Endodermal cell (in vitro differentiated cells): ENCODE results near the gene PIGW. TPM values are rescaled to one million over a fixed set of nuclear protein-coding genes. Genes with fewer than 3 reads are reported as not detected.

ENCODE experiments used
- DNase-seq: peaks from one replicate; pipeline ENCODE4 v3.0.0-alpha.2; 2017
- H3K27ac ChIP-seq: 2 replicates; pipeline ENCODE4 v1.5.1; 2013; ENCODE audit warnings: mild to moderate bottlenecking, low read depth, low read length, moderate library complexity
- H3K27me3 ChIP-seq: 2 replicates; pipeline ENCODE4 v1.6.1; 2013; ENCODE audit warnings: mild to moderate bottlenecking, low read length, moderate library complexity; ENCODE audit not compliant: insufficient read depth, control insufficient read depth, poor library complexity, severe bottlenecking
- H3K36me3 ChIP-seq: 2 replicates; pipeline ENCODE4 v1.7.0; 2013; ENCODE audit warnings: mild to moderate bottlenecking, low read length, moderate library complexity; ENCODE audit not compliant: control insufficient read depth, insufficient read depth
- H3K4me1 ChIP-seq: one replicate; pipeline ENCODE4 v1.7.0; 2013; ENCODE audit warnings: low read length; ENCODE audit not compliant: control insufficient read depth, insufficient read depth
- H3K4me3 ChIP-seq: 2 replicates; pipeline ENCODE4 v1.5.1; 2013; ENCODE audit warnings: mild to moderate bottlenecking, low read length, moderate library complexity
- H3K9ac ChIP-seq: 2 replicates; pipeline ENCODE4 v1.6.1; 2013; ENCODE audit warnings: mild to moderate bottlenecking, low read length, moderate library complexity; ENCODE audit not compliant: poor library complexity, severe bottlenecking; ENCODE audit errors: extremely low read depth
- H3K9me3 ChIP-seq: 2 replicates; pipeline ENCODE4 v1.6.1; 2013; ENCODE audit warnings: mild to moderate bottlenecking, low read length, moderate library complexity; ENCODE audit not compliant: control insufficient read depth
- H3K27ac Mint-ChIP-seq: 2 replicates; pipeline ENCODE4 v1.8.0; 2020; ENCODE audit warnings: mixed read lengths
- H3K27me3 Mint-ChIP-seq: 2 replicates; pipeline ENCODE4 v1.8.0; 2021; ENCODE audit warnings: mild to moderate bottlenecking, mixed read lengths; ENCODE audit not compliant: insufficient read depth
- H3K36me3 Mint-ChIP-seq: 2 replicates; pipeline ENCODE4 v1.8.0; 2020; ENCODE audit warnings: low read depth, mixed read lengths
- H3K4me1 Mint-ChIP-seq: 2 replicates; pipeline ENCODE4 v1.8.0; 2020; ENCODE audit warnings: mixed read lengths
- H3K4me3 Mint-ChIP-seq: 2 replicates; pipeline ENCODE4 v1.8.0; 2020; ENCODE audit warnings: mild to moderate bottlenecking, moderate library complexity, mixed read lengths
- H3K9me3 Mint-ChIP-seq: 2 replicates; pipeline ENCODE4 v1.8.0; 2020; ENCODE audit warnings: mild to moderate bottlenecking, mixed read lengths
- WGBS, 2 experiments: methylation state at CpG; one replicate each; pipeline versions ENCODE4 v1.1.5 to v1.1.7; 2013; ENCODE audit warnings: missing lambda C conversion rate in 2 of 2, mixed read lengths in 1 of 2; ENCODE audit not compliant: insufficient coverage in 1 of 2, insufficient read length in 1 of 2; 5-methylcytosine and 5-hydroxymethylcytosine counted together
- total RNA-seq, 2 donors: library from RNA; stranded (reverse); fragmentation: NEBNext Ultra II Directional in 1 of 2; extraction: Animal tissue kit (Norgen Biotek cat#: 25700) in 1 of 2; gene quantifications; 2 replicates in 1 of 2; 3 replicates in 1 of 2; pipeline ENCODE4 v1.2.1, GENCODE V29; 2021
- TF ChIP-seq, protein P1 (sequence below): fragments of 200-600 bp; sonication (generic); conservative IDR thresholded peaks from 2 replicates; pipeline ENCODE4 v1.5.0; 2021; ENCODE audit warnings: antibody characterized with exemption, mild to moderate bottlenecking

PIGW gene
- total RNA-seq, 2 donors from 2014 or later, result 10.8 to 16.6 TPM

DNA sequence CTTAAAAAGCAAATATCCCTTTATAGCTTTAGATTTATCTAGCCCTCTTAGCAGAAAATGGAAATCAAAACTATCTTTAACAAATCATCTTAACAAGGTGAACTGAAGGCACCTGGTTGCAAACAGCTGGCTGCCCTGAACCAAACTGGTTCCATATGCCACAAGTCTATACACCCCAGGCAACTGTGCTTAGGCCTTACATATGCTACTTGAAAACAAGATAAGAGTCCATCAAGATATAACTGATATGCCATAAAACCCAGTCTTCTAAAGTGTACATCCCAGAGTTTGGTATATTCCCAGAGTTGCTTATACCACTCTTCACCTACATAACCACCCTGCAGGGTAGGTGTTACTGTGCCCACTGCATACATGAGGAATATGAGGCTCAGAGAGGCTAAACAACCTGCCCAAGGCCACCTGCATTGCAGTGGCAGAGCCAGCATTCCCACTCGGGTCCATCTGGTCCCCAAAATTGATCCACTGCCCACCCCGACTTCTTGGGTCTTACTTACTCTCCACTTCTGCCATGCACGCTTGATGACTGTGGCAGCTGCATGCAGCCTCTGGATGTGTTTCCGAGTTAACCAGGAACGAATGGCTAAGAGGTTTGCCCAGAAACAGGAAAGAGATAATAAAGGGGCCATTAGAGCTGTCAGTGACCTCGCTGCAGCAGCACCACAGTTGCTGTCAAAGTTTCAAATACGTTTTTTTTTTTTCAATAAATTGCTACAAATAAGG lies 36.1 kb upstream of the PIGW start:
- Histone ChIP-seq H3K27me3 (no peaks in the 10 kb centered on the region), H3K4me1 (peaks cover 26% of the 10 kb centered on the region), H3K4me3 (no peak overlapping the region), H3K36me3 (peaks cover 90% of the 10 kb centered on the region), H3K9me3 (no peaks in the 10 kb centered on the region), H3K27ac (no peak overlapping the region), H3K9ac (no peak overlapping the region)
- Mint-ChIP-seq H3K4me1 (peaks cover 28% of the 10 kb centered on the region), H3K4me3 (no peak overlapping the region), H3K9me3 (no peaks in the 10 kb centered on the region), H3K36me3 (peaks cover 66% of the 10 kb centered on the region), H3K27me3 (no peaks in the 10 kb centered on the region), H3K27ac (no peak overlapping the region)
- TF ChIP-seq, protein P1, sequence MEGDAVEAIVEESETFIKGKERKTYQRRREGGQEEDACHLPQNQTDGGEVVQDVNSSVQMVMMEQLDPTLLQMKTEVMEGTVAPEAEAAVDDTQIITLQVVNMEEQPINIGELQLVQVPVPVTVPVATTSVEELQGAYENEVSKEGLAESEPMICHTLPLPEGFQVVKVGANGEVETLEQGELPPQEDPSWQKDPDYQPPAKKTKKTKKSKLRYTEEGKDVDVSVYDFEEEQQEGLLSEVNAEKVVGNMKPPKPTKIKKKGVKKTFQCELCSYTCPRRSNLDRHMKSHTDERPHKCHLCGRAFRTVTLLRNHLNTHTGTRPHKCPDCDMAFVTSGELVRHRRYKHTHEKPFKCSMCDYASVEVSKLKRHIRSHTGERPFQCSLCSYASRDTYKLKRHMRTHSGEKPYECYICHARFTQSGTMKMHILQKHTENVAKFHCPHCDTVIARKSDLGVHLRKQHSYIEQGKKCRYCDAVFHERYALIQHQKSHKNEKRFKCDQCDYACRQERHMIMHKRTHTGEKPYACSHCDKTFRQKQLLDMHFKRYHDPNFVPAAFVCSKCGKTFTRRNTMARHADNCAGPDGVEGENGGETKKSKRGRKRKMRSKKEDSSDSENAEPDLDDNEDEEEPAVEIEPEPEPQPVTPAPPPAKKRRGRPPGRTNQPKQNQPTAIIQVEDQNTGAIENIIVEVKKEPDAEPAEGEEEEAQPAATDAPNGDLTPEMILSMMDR, result no peak
- DNase-seq, result peak; percentile 41
- WGBS, 2 experiments, result 92% methylated on average over 7 of the region's 7 CpGs

DNA sequence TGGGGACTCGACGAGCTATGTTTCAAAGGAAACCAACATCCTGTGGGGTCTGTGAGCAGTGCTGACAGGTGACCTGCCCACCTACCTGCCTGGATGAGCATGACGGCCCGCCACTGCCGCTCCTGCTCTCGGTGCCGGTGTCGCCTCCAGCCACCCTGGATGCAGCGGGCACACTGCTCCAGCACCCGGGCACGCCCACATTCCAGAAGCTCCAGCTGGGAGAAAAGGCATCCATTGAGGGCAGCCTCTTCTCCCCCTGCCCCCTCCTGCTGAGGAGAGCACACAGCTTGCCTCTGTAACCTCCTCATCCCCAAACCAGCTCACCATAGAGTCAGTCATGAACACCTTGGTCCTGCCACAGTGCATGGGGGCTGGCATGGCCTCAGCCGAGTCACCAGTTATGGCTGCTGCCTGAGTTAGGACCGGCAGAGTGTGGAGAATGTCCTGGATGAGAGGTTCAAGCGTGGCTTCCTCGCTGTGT lies 34.0 kb upstream of the PIGW start:
- Mint-ChIP-seq H3K36me3 (peaks cover 64% of the 10 kb centered on the region), H3K4me1 (peaks cover 10% of the 10 kb centered on the region), H3K27ac (no peak overlapping the region), H3K9me3 (no peaks in the 10 kb centered on the region), H3K27me3 (no peaks in the 10 kb centered on the region), H3K4me3 (no peak overlapping the region)
- Histone ChIP-seq H3K9ac (no peak overlapping the region), H3K36me3 (peaks cover 90% of the 10 kb centered on the region), H3K27me3 (no peaks in the 10 kb centered on the region), H3K4me1 (peaks cover 11% of the 10 kb centered on the region), H3K9me3 (no peaks in the 10 kb centered on the region), H3K4me3 (no peak overlapping the region), H3K27ac (no peak overlapping the region)
- WGBS, 2 experiments, result 96% methylated on average over 10 to 15 of the region's 15 CpGs
- DNase-seq, result peak; percentile 51
- TF ChIP-seq, protein P1, result no peak

DNA sequence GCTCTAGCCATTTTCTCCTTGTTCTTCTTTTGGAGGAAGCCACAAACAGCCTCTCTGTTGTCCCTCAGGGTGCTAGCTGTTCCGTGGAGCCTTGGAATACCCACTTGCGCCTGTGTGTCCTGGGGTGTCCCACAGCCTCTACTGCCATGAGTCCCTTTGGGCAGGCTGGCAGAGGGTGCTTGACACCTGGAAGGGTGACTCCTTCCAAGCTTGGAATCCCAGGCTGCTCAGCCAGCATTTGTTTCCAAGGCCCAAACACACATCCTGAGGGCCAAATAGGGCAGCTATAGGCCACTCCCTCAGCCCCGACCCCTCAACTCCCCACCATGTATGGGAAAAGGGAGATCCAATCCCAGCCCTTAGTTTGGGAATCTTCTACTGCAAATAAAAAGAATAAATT lies 33.4 kb upstream of the PIGW start:
- DNase-seq, result peak; percentile 34
- H3K36me3 ChIP-seq, result peaks cover 91% of the 10 kb centered on the region
- no peak overlapping the region for H3K27ac ChIP-seq
- no peaks in the 10 kb centered on the region for H3K9me3 ChIP-seq
- H3K4me3 Mint-ChIP-seq, result no peak overlapping the region
- no peaks in the 10 kb centered on the region for H3K9me3 Mint-ChIP-seq
- H3K27me3 Mint-ChIP-seq, result no peaks in the 10 kb centered on the region
- H3K27me3 ChIP-seq, result no peaks in the 10 kb centered on the region
- 90 to 94% methylated on average over 2 to 3 of the region's 3 CpGs for WGBS, 2 experiments
- no peak overlapping the region for H3K9ac ChIP-seq
- H3K36me3 Mint-ChIP-seq, result peaks cover 64% of the 10 kb centered on the region
- no peak overlapping the region for H3K27ac Mint-ChIP-seq
- TF ChIP-seq, protein P1, result no peak
- peaks cover 5% of the 10 kb centered on the region for H3K4me1 Mint-ChIP-seq
- H3K4me1 ChIP-seq, result peaks cover 6% of the 10 kb centered on the region
- no peak overlapping the region for H3K4me3 ChIP-seq
